ENCODE results near the gene MOK. TPM values are rescaled to one million over a fixed set of nuclear protein-coding genes. Genes with fewer than 3 reads are reported as not detected.

The MOK gene
- polyA plus RNA-seq, 1 donor from 2014 or later: 63.6 TPM

DNA sequence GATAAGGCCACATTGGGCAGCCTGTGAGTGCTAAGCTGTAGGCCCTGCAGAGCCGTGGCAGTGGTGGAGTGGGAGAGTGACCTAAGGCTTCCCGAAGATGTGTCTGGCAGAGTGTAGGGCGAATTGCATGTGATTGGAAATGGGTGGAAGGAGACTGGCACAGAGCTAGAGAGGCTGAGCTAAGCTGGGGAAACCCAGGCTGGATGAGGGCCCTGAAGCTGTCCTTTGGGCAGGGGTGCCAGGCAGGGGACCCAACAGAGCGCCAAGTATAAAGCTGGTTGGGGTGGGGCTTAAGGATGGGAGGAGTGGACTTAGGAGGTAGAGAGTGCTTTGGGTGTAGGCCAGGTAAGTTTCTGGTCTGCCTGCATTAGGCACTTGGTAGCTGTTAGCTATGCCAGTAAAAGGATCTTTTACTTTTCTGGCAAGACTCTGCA lies 117.4 kb downstream of the MOK start:
- no peaks in the 10 kb centered on the region for H4K20me1 ChIP-seq (ENCODE audit: insufficient read depth)

DNA sequence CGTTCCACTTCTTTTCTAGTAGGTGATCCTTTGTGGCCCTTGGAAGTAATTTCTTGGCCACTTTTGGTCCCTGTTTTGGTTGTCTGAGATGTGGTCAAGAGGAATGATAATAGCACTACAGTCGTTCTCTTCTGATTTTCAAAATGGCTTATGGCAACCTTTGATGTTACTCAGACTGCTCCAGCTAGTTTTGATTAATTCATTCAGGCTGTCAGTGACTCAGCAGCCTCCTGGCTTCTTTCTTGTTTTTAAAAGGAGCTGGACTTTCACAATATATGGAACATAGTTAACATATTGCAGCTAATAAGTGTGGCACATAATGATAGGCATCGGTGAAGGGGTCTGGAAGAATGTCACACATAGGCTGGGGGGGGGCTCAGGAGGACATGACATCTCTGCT lies 117.9 kb downstream of the MOK start:
- Histone ChIP-seq H3K4me3 (ENCODE audit: low read length) (no peak overlapping the region), H4K20me1 (ENCODE audit: insufficient read depth) (no peaks in the 10 kb centered on the region), H3K79me2 (replicated peaks; ENCODE audit: insufficient read depth, low read length) (peaks cover 40% of the 10 kb centered on the region), H3K27me3 (ENCODE audit: insufficient read depth, low read depth, low read length) (no peaks in the 10 kb centered on the region), H2AFZ (ENCODE audit: low read depth, low read length) (no peak overlapping the region), H3K9me2 (ENCODE audit: insufficient read depth, low read length) (no peaks in the 10 kb centered on the region), H3K4me2 (ENCODE audit: low read length) (no peak overlapping the region), H3F3A (ENCODE audit: insufficient read depth, low read length, poor library complexity, severe bottlenecking) (peaks cover 10% of the 10 kb centered on the region), H3K9me3 (ENCODE audit: low read length) (no peaks in the 10 kb centered on the region), H3K9ac (ENCODE audit: low read length) (no peak overlapping the region), H3K27ac (ENCODE audit: low read length) (no peak overlapping the region), H3K36me3 (ENCODE audit: insufficient read depth, low read length) (no peaks in the 10 kb centered on the region)
- TF ChIP-seq RAD21 (conservative IDR thresholded peaks at IDR 0.05): no peak
- TF ChIP-seq POLR2AphosphoS5 (IDR thresholded peaks at IDR 0.05): no peak
- TF ChIP-seq, protein P1, sequence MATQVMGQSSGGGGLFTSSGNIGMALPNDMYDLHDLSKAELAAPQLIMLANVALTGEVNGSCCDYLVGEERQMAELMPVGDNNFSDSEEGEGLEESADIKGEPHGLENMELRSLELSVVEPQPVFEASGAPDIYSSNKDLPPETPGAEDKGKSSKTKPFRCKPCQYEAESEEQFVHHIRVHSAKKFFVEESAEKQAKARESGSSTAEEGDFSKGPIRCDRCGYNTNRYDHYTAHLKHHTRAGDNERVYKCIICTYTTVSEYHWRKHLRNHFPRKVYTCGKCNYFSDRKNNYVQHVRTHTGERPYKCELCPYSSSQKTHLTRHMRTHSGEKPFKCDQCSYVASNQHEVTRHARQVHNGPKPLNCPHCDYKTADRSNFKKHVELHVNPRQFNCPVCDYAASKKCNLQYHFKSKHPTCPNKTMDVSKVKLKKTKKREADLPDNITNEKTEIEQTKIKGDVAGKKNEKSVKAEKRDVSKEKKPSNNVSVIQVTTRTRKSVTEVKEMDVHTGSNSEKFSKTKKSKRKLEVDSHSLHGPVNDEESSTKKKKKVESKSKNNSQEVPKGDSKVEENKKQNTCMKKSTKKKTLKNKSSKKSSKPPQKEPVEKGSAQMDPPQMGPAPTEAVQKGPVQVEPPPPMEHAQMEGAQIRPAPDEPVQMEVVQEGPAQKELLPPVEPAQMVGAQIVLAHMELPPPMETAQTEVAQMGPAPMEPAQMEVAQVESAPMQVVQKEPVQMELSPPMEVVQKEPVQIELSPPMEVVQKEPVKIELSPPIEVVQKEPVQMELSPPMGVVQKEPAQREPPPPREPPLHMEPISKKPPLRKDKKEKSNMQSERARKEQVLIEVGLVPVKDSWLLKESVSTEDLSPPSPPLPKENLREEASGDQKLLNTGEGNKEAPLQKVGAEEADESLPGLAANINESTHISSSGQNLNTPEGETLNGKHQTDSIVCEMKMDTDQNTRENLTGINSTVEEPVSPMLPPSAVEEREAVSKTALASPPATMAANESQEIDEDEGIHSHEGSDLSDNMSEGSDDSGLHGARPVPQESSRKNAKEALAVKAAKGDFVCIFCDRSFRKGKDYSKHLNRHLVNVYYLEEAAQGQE (IDR thresholded peaks at IDR 0.05; ENCODE audit: borderline replicate concordance): no peak

More for the DNA sequence above, 117.4 kb downstream of the MOK start:
- Histone ChIP-seq H2AFZ (ENCODE audit: low read depth, low read length) (no peak overlapping the region), H3K36me3 (ENCODE audit: insufficient read depth, low read length) (no peaks in the 10 kb centered on the region), H3K27me3 (ENCODE audit: insufficient read depth, low read depth, low read length) (no peaks in the 10 kb centered on the region), H3K79me2 (replicated peaks; ENCODE audit: insufficient read depth, low read length) (peaks cover 34% of the 10 kb centered on the region), H3K9me2 (ENCODE audit: insufficient read depth, low read length) (no peaks in the 10 kb centered on the region), H3K27ac (ENCODE audit: low read length) (no peak overlapping the region), H3K9me3 (ENCODE audit: low read length) (no peaks in the 10 kb centered on the region), H3K4me2 (ENCODE audit: low read length) (no peak overlapping the region), H3F3A (ENCODE audit: insufficient read depth, low read length, poor library complexity, severe bottlenecking) (peaks cover 10% of the 10 kb centered on the region), H3K4me3 (ENCODE audit: low read length) (no peak overlapping the region), H3K9ac (ENCODE audit: low read length) (no peak overlapping the region)
- no peak for TF ChIP-seq SMC3 (conservative IDR thresholded peaks at IDR 0.05; ENCODE audit: poor library complexity)
- TF ChIP-seq, protein P1 (IDR thresholded peaks at IDR 0.05; ENCODE audit: borderline replicate concordance): no peak
- TF ChIP-seq EP300 (conservative IDR thresholded peaks at IDR 0.05; ENCODE audit: poor library complexity, severe bottlenecking): no peak
- TF ChIP-seq, protein P2, sequence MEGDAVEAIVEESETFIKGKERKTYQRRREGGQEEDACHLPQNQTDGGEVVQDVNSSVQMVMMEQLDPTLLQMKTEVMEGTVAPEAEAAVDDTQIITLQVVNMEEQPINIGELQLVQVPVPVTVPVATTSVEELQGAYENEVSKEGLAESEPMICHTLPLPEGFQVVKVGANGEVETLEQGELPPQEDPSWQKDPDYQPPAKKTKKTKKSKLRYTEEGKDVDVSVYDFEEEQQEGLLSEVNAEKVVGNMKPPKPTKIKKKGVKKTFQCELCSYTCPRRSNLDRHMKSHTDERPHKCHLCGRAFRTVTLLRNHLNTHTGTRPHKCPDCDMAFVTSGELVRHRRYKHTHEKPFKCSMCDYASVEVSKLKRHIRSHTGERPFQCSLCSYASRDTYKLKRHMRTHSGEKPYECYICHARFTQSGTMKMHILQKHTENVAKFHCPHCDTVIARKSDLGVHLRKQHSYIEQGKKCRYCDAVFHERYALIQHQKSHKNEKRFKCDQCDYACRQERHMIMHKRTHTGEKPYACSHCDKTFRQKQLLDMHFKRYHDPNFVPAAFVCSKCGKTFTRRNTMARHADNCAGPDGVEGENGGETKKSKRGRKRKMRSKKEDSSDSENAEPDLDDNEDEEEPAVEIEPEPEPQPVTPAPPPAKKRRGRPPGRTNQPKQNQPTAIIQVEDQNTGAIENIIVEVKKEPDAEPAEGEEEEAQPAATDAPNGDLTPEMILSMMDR (IDR thresholded peaks at IDR 0.05; ENCODE audit: poor library complexity, severe bottlenecking): no peak
- TF ChIP-seq EZH2 (IDR thresholded peaks at IDR 0.05; ENCODE audit: borderline replicate concordance, insufficient read depth, low read length, poor library complexity, severe bottlenecking): no peak
- no peak for TF ChIP-seq MXI1 (conservative IDR thresholded peaks at IDR 0.05; ENCODE audit: poor library complexity, severe bottlenecking)
- no peak for TF ChIP-seq POLR2AphosphoS5 (IDR thresholded peaks at IDR 0.05)
- no peak for TF ChIP-seq RAD21 (conservative IDR thresholded peaks at IDR 0.05)
- no peak for TF ChIP-seq TAF1 (IDR thresholded peaks at IDR 0.05; ENCODE audit: low read depth)

Measured in neural cell (in vitro differentiated cells).